Skin epidermis (tissue), 12 donors: ENCODE measurements around the gene HSF4.

ENCODE experiments used
- H3K27ac ChIP-seq, 21 experiments: fragments of 200-600 bp; sonication (generic) in 11 of 21; one replicate each; pipeline ENCODE4 v1.5.0; 2020; ENCODE audit warnings: mild to moderate bottlenecking in 3 of 21, inconsistent platforms in 2 of 21, moderate library complexity in 2 of 21
- H3K4me3 ChIP-seq, 7 experiments: fragments of 200-600 bp; sonication (generic) in 2 of 7; one replicate each; pipeline ENCODE4 v1.5.0; 2020; ENCODE audit warnings: inconsistent platforms in 2 of 7, mild to moderate bottlenecking in 2 of 7, moderate library complexity in 1 of 7

The HSF4 gene

GRCh38 chr16:67209565-67209964 lies 45.0 kb downstream of the HSF4 start:
- H3K4me3 ChIP-seq = no peak overlapping the region
- H3K27ac ChIP-seq = no peak overlapping the region

GRCh38 chr16:67210069-67210937 lies 45.8 kb downstream of the HSF4 start:
- Histone ChIP-seq H3K4me3 (no peak overlapping the region), H3K27ac (no peak overlapping the region)

DNA sequence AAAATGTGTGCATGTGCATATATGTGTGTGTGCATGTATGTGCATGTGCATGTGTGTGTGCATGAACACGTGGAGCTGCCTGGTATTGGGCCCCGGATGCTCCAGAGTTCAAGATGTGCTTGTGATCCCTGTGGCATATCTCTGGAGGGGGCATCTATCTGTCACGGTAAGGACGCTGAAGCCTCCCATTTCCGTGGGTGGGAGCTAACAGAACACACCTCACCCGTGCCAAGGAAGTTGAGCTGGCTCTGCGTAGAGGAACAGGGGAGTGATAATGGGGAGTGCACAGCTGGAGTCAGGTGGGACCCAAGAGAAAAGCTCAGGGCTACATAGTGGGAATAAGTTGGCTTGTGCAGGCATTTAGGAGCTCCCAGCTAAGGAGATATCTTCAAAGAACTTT lies 47.1 kb downstream of the HSF4 start:
- Histone ChIP-seq H3K4me3 (no peak overlapping the region), H3K27ac (no peak overlapping the region)

GRCh38 chr16:67212766-67213165 lies 48.2 kb downstream of the HSF4 start:
- Histone ChIP-seq H3K4me3 (no peak overlapping the region), H3K27ac (peak overlapping the region in 6 of 21 experiments; percentile 9 to 62 (median 25))

GRCh38 chr16:67213197-67214019 lies 48.9 kb downstream of the HSF4 start:
- peak overlapping the region in 7 of 21 experiments; percentile 9 to 62 (median 26) for H3K27ac ChIP-seq
- no peak overlapping the region for H3K4me3 ChIP-seq

- Histone ChIP-seq H3K27ac (peak overlapping the region in 1 of 21 experiments; percentile 7), H3K4me3 (no peak overlapping the region)
Measured at GRCh38 chr16:67215706-67216105, 51.2 kb downstream of the HSF4 start.

DNA sequence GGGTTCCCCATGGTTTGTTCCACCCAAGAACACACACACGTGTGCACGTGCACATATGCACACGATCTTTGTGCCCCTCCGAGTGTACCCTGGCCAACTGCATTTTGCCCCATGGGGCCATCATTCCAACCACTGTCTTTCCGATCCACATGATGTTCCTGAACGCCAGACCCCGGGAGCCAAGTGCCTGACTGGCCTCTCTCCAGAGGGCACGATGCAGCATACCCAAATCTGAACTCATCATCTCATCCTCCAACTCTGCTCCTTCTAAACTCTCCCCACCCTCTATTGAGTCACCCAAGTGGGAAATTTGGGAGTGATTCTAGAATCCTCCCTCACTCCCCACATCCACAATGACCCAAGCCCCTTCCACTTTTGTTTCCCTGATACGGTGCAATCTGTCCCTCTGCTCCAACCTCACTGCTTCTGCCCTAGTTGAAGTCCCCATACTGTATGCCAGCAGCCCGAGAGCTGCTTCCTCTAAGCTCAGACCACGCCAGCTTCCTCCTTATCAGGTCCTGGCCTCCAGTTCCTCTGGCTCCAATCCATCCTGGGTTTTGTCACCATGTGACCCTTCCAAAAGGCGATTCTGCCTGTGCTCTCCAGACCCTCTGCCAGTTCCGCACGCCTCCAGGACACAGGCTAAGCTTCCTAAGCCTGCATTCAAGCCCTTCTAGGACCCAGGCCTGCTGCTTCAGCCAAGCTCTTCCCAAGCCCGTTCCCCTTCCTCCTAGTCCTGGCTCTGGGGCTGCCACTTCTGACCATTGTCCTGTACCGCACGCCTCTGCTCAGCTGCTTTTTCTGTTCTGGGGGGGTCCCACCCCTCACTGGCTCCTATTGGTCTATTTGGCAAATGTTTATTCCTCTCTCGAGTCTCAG lies 52.3 kb downstream of the HSF4 start:
- peak overlapping the region in 13 of 21 experiments; percentile 11 to 76 (median 44) for H3K27ac ChIP-seq
- no peak overlapping the region for H3K4me3 ChIP-seq
